ENCODE data around the gene PRXL2C. TPM values are rescaled to one million over a fixed set of nuclear protein-coding genes. Genes with fewer than 3 reads are reported as not detected.

The PRXL2C gene
- total RNA-seq, 2 experiments from 2014 or later = not detected

DNA sequence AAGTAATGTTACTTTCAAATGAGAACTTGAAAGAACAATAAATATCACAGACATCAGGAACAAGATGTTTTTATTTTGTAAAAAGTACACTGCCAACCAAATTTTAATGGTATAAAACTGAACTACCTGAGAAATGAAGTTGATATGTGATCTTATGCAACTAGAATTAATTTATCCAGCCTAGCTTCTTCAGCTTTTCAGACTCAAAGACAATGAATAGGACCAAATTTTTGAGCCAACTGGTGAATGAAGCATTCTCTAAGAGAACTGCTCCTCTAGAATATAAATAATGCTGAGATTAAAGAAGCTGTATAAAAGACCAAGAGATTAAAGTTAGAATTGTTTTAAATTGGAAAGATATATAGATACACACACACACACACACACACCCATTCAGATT lies 45.4 kb downstream of the PRXL2C start:
- intact Hi-C loops (cut with micrococcal nuclease; ENCODE audit: unreplicated experiment) = no loop called here
- CTCF ChIA-PET (ENCODE audit: unreplicated experiment) = no interaction called here
- BruUV-seq (replicated peaks) = no TSS peak

DNA sequence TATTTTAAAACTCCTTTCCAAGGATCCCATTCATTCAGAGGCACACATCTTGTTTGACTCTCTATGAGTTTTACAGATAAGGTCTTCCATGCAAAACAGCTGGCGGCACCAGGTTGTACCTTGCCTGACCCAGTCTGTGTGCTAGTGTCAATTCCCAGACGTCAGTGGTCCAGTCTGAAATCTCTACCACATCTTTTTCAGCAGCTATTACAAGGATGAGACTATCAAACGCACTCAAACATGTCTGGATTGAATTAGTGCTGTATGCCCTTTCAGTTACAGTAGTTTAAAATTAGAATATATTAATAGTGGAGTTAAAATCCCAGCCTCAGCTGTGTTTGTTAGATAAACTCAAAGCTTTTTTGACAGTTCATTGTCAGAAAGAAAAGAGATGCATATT lies 47.1 kb downstream of the PRXL2C start:
- BruUV-seq (replicated peaks) = no TSS peak
- POLR2A ChIA-PET = no interaction called here
- Histone ChIP-seq H3K79me2 (ENCODE audit: insufficient read depth, low read depth, low read length) (no peaks in the 10 kb centered on the region), H3K4me2 (ENCODE audit: low read length) (no peak overlapping the region), H3K9me3 (ENCODE audit: low read length) (no peaks in the 10 kb centered on the region), H4K20me1 (ENCODE audit: insufficient read depth, low read length) (no peaks in the 10 kb centered on the region), H3K4me3 (ENCODE audit: low read depth, low read length, poor library complexity, severe bottlenecking) (no peak overlapping the region), H3K9me2 (ENCODE audit: insufficient read depth, low read length) (no peaks in the 10 kb centered on the region), H3K27ac (ENCODE audit: low read depth, low read length, poor library complexity, severe bottlenecking) (no peak overlapping the region), H3K4me1 (ENCODE audit: insufficient read depth, low read length, poor library complexity, severe bottlenecking) (no peaks in the 10 kb centered on the region), H3K36me3 (ENCODE audit: insufficient read depth, low read length) (no peaks in the 10 kb centered on the region), H2AFZ (ENCODE audit: low read length) (no peak overlapping the region)
- DNase-seq (ENCODE audit: low spot score) = no peak
- intact Hi-C loops (cut with micrococcal nuclease; ENCODE audit: unreplicated experiment) = no loop called here
- CTCF ChIA-PET (ENCODE audit: unreplicated experiment) = interaction anchor here (0.6 kb wide), 1 partner anchor 118 kb away, joined by 3 read pairs; no protein-coding TSS in a partner anchor
- no peak for TF ChIP-seq EZH2phosphoT487 (IDR thresholded peaks at IDR 0.05; ENCODE audit: borderline replicate concordance, low read depth, low read length)
- TF ChIP-seq, protein P1, sequence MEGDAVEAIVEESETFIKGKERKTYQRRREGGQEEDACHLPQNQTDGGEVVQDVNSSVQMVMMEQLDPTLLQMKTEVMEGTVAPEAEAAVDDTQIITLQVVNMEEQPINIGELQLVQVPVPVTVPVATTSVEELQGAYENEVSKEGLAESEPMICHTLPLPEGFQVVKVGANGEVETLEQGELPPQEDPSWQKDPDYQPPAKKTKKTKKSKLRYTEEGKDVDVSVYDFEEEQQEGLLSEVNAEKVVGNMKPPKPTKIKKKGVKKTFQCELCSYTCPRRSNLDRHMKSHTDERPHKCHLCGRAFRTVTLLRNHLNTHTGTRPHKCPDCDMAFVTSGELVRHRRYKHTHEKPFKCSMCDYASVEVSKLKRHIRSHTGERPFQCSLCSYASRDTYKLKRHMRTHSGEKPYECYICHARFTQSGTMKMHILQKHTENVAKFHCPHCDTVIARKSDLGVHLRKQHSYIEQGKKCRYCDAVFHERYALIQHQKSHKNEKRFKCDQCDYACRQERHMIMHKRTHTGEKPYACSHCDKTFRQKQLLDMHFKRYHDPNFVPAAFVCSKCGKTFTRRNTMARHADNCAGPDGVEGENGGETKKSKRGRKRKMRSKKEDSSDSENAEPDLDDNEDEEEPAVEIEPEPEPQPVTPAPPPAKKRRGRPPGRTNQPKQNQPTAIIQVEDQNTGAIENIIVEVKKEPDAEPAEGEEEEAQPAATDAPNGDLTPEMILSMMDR (conservative IDR thresholded peaks at IDR 0.05; ENCODE audit: low read length) = no peak

More for the DNA sequence above, 45.4 kb downstream of the PRXL2C start:
- no peaks in the 10 kb centered on the region for H4K20me1 ChIP-seq (ENCODE audit: insufficient read depth, low read length)
- no peaks in the 10 kb centered on the region for H3K36me3 ChIP-seq (ENCODE audit: insufficient read depth, low read length)
- TF ChIP-seq EZH2phosphoT487 (IDR thresholded peaks at IDR 0.05; ENCODE audit: borderline replicate concordance, low read depth, low read length) = no peak
- TF ChIP-seq, protein P1 (conservative IDR thresholded peaks at IDR 0.05; ENCODE audit: low read length) = no peak
- H3K9me3 ChIP-seq (ENCODE audit: low read length) = no peaks in the 10 kb centered on the region
- POLR2A ChIA-PET = interaction anchor here (0.6 to 0.7 kb wide), 2 partner anchors 170 to 327 kb away, joined by 3 to 4 read pairs; no protein-coding TSS in a partner anchor
- no peak overlapping the region for H2AFZ ChIP-seq (ENCODE audit: low read length)
- DNase-seq (ENCODE audit: low spot score) = no peak
- no peak overlapping the region for H3K4me2 ChIP-seq (ENCODE audit: low read length)
- no peak overlapping the region for H3K4me3 ChIP-seq (ENCODE audit: low read depth, low read length, poor library complexity, severe bottlenecking)
- no peaks in the 10 kb centered on the region for H3K4me1 ChIP-seq (ENCODE audit: insufficient read depth, low read length, poor library complexity, severe bottlenecking)
- H3K79me2 ChIP-seq (ENCODE audit: insufficient read depth, low read depth, low read length) = no peaks in the 10 kb centered on the region
- no peak overlapping the region for H3K27ac ChIP-seq (ENCODE audit: low read depth, low read length, poor library complexity, severe bottlenecking)
- H3K9me2 ChIP-seq (ENCODE audit: insufficient read depth, low read length) = no peaks in the 10 kb centered on the region

DNA sequence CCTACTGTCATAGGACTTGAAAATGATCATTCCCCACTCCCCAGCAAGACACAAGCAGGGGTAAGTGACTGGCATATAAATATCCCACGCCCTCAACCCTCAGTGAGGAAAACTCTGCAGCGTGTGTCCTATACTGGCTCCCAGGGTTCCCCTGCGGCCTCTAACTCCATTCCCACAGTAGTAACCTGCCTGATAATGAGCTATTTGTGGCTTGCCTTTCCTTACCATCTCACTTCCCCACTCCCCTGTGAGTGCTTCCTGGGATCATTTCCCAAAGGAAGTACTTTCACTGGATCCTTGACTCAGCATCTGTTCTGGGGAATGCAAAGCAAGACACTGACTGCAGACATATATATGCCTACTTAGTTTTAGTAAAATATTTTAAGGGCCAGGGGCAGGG lies 49.8 kb downstream of the PRXL2C start:
- Histone ChIP-seq H3K27ac (ENCODE audit: low read depth, low read length, poor library complexity, severe bottlenecking) (no peak overlapping the region), H3K9me2 (ENCODE audit: insufficient read depth, low read length) (no peaks in the 10 kb centered on the region), H2AFZ (ENCODE audit: low read length) (no peak overlapping the region), H3K36me3 (ENCODE audit: insufficient read depth, low read length) (no peaks in the 10 kb centered on the region), H3K4me3 (ENCODE audit: low read depth, low read length, poor library complexity, severe bottlenecking) (no peak overlapping the region), H3K4me2 (ENCODE audit: low read length) (no peak overlapping the region), H3K4me1 (ENCODE audit: insufficient read depth, low read length, poor library complexity, severe bottlenecking) (no peaks in the 10 kb centered on the region), H3K9me3 (ENCODE audit: low read length) (no peaks in the 10 kb centered on the region), H3K79me2 (ENCODE audit: insufficient read depth, low read depth, low read length) (no peaks in the 10 kb centered on the region), H4K20me1 (ENCODE audit: insufficient read depth, low read length) (no peaks in the 10 kb centered on the region)
- no peak for DNase-seq (ENCODE audit: low spot score)
- BruUV-seq (replicated peaks) = no TSS peak
- intact Hi-C loops (cut with micrococcal nuclease; ENCODE audit: unreplicated experiment) = no loop called here
- CTCF ChIA-PET (ENCODE audit: unreplicated experiment) = no interaction called here
- POLR2A ChIA-PET = no interaction called here
- TF ChIP-seq, protein P1 (conservative IDR thresholded peaks at IDR 0.05; ENCODE audit: low read length) = no peak
- TF ChIP-seq EZH2phosphoT487 (IDR thresholded peaks at IDR 0.05; ENCODE audit: borderline replicate concordance, low read depth, low read length) = no peak
